HepG2 (cell line): ENCODE measurements around the gene PPM1G. TPM values are rescaled to one million over a fixed set of nuclear protein-coding genes. Genes with fewer than 3 reads are reported as not detected.

Experiments
- ATF3 ChIP-seq: sonication (generic); formaldehyde crosslinking; IDR thresholded peaks from 2 replicates; pipeline ENCODE4 v1.4.0; 2020; ENCODE audit warnings: missing genetic modification reagents
- HES4 ChIP-seq: sonication (generic); formaldehyde crosslinking; IDR thresholded peaks from 2 replicates; pipeline ENCODE4 v1.9.0; 2021; ENCODE audit warnings: mild to moderate bottlenecking, missing genetic modification reagents, borderline replicate concordance
- KDM3A ChIP-seq: IDR thresholded peaks from 2 replicates; pipeline ENCODE4 v1.6.1; 2018; ENCODE audit warnings: low read depth, missing compliant biosample characterization
- MYPOP ChIP-seq: sonication (generic); formaldehyde crosslinking; IDR thresholded peaks from 2 replicates; pipeline ENCODE4 v1.8.1; 2023; ENCODE audit warnings: mild to moderate bottlenecking, moderate library complexity, missing genetic modification reagents
- RERE ChIP-seq: IDR thresholded peaks from 2 replicates; pipeline ENCODE4 v1.6.1; 2016; ENCODE audit warnings: low read depth, missing genetic modification reagents, missing compliant biosample characterization
- TBP ChIP-seq: sonication (generic); formaldehyde crosslinking; IDR thresholded peaks from 2 replicates; pipeline ENCODE4 v1.5.0; 2020; ENCODE audit warnings: missing genetic modification reagents
- ZNF703 ChIP-seq: sonication (generic); formaldehyde crosslinking; IDR thresholded peaks from 2 replicates; pipeline ENCODE4 v1.5.1; 2020; ENCODE audit warnings: missing genetic modification reagents, mild to moderate bottlenecking, moderate library complexity, borderline replicate concordance
- ZNF816 ChIP-seq: sonication (generic); formaldehyde crosslinking; IDR thresholded peaks from 2 replicates; pipeline ENCODE4 v1.8.0; 2022; ENCODE audit warnings: missing genetic modification reagents, mild to moderate bottlenecking, borderline replicate concordance
- polyA plus RNA-seq, 8 experiments: library from polyadenylated mRNA; depleted of rRNA in 3 of 8; stranded (reverse) in 7 of 8; unstranded in 1 of 8; fragments of >200 nt; fragmentation: Illumina TruSeq in 4 of 8; extraction: Trizol in 4 of 8; gene quantifications; 2 replicates each; pipeline versions ENCODE4 v1.2.1 to v1.2.3, GENCODE V29; 2011 to 2016; ENCODE audit warnings: low read depth in 4 of 8, missing spikeins in 1 of 8, mixed read lengths in 1 of 8; ENCODE audit not compliant: insufficient read depth in 1 of 8
- total RNA-seq, 5 experiments: library from RNA; depleted of rRNA; stranded (reverse); fragments of >200 nt; fragmentation: Illumina TruSeq; extraction: Trizol; gene quantifications; 2 replicates each; pipeline ENCODE4 v1.2.3, GENCODE V29; 2016; ENCODE audit warnings: low read depth in 1 of 5
- TF ChIP-seq, protein P1 (sequence below): sonication (generic); formaldehyde crosslinking; IDR thresholded peaks from 2 replicates; pipeline ENCODE4 v1.4.0; 2020; ENCODE audit warnings: missing genetic modification reagents
- TF ChIP-seq, protein P2 (sequence below): sonication (generic); formaldehyde crosslinking; IDR thresholded peaks from 2 replicates; pipeline ENCODE4 v1.4.0; 2020; ENCODE audit warnings: missing genetic modification reagents
- TF ChIP-seq, protein P3 (sequence below): sonication (generic); formaldehyde crosslinking; IDR thresholded peaks from 2 replicates; pipeline ENCODE4 v1.4.0; 2020; ENCODE audit warnings: missing genetic modification reagents

PPM1G gene
- total and polyA plus RNA-seq, 2 of the 13 experiments (the other 11 are each of a cell fraction or from before 2014, with no cell fraction given) = 58.2 to 213 TPM

DNA sequence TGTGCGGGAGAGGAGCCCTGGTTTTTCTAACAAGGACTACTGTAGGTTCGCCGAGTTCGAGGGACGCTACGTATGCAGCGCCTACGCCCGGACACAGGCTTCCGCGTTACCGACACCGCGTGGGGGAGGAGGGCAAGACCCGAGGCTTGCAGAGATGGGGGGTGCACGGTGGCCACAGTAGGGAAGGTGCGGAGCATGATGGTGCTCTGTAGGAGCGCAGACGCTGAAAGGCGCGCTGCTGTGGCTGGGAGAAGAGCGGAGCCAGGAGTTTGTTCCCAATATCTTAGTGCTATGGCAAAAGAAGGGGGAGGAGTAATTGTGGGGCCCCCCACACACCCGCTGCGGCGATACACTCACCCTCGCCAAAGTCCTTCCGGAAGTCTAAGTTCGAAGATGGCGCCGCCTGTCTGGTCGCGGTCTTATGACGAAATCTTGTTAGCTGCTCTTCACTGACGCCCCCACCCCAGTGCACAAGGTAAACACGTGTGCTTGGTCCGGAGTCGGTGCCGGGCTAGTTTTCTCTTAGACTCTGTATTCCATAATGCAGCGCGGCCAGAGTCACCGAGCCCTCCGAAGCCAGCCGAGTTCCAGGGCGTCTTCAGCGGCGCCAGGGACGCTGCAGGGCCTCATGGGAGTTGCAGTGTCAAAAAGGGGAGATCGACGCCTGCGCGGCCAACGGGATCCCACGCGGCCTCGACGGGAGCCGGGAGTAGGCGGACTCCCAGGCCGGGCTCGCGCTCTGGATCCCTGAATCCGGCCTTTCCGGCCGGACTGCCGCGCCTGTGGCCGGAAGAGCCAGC is 52.8 kb downstream of the PPM1G start, which contains the start of gene GTF3C2 (continued):
- TF ChIP-seq, protein P1, sequence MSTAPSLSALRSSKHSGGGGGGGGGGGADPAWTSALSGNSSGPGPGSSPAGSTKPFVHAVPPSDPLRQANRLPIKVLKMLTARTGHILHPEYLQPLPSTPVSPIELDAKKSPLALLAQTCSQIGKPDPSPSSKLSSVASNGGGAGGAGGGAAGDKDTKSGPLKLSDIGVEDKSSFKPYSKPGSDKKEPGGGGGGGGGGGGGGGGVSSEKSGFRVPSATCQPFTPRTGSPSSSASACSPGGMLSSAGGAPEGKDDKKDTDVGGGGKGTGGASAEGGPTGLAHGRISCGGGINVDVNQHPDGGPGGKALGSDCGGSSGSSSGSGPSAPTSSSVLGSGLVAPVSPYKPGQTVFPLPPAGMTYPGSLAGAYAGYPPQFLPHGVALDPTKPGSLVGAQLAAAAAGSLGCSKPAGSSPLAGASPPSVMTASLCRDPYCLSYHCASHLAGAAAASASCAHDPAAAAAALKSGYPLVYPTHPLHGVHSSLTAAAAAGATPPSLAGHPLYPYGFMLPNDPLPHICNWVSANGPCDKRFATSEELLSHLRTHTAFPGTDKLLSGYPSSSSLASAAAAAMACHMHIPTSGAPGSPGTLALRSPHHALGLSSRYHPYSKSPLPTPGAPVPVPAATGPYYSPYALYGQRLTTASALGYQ = peak; percentile 74
- TF ChIP-seq, protein P2, sequence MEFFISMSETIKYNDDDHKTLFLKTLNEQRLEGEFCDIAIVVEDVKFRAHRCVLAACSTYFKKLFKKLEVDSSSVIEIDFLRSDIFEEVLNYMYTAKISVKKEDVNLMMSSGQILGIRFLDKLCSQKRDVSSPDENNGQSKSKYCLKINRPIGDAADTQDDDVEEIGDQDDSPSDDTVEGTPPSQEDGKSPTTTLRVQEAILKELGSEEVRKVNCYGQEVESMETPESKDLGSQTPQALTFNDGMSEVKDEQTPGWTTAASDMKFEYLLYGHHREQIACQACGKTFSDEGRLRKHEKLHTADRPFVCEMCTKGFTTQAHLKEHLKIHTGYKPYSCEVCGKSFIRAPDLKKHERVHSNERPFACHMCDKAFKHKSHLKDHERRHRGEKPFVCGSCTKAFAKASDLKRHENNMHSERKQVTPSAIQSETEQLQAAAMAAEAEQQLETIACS = peak; percentile 70; the same call in 1 of the 2 replicates
- TF ChIP-seq KDM3A (CRISPR knock-in tag) = peak; percentile 13; the same call in 1 of the 2 replicates
- TF ChIP-seq, protein P3, sequence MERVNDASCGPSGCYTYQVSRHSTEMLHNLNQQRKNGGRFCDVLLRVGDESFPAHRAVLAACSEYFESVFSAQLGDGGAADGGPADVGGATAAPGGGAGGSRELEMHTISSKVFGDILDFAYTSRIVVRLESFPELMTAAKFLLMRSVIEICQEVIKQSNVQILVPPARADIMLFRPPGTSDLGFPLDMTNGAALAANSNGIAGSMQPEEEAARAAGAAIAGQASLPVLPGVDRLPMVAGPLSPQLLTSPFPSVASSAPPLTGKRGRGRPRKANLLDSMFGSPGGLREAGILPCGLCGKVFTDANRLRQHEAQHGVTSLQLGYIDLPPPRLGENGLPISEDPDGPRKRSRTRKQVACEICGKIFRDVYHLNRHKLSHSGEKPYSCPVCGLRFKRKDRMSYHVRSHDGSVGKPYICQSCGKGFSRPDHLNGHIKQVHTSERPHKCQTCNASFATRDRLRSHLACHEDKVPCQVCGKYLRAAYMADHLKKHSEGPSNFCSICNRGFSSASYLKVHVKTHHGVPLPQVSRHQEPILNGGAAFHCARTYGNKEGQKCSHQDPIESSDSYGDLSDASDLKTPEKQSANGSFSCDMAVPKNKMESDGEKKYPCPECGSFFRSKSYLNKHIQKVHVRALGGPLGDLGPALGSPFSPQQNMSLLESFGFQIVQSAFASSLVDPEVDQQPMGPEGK (CRISPR knock-in tag) = peak; percentile 98
- peak; percentile 55; the same call in 1 of the 2 replicates for TF ChIP-seq ZNF816 (CRISPR knock-in tag)
- peak; percentile 52; the same call in 1 of the 2 replicates for TF ChIP-seq RERE (CRISPR knock-in tag)
- TF ChIP-seq HES4 (CRISPR knock-in tag) = no peak; the same call in 1 of the 2 replicates
- TF ChIP-seq TBP (CRISPR knock-in tag) = no peak
- TF ChIP-seq MYPOP (CRISPR knock-in tag) = peak; percentile 94
- TF ChIP-seq ZNF703 (CRISPR knock-in tag) = peak; percentile 97
- no peak; the same call in 1 of the 2 replicates for TF ChIP-seq ATF3 (CRISPR knock-in tag)
